Measurements from ENCODE around the gene TRABD2B. TPM values are rescaled to one million over a fixed set of nuclear protein-coding genes. Genes with fewer than 3 reads are reported as not detected.

TRABD2B gene
- polyA plus RNA-seq, 1 of the 3 experiments (the other 2 are of a cell fraction) = 0.03 TPM

GRCh38 chr1:47938520-47938919, 58.7 kb downstream of the TRABD2B start:
- Histone ChIP-seq H3K36me3 (replicated peaks in 1 of 2; ENCODE audit: control insufficient read depth in 1 of 2, insufficient read depth in 2 of 2, low read length in 1 of 2) (no peaks in the 10 kb centered on the region), H2AFZ (ENCODE audit: low read depth) (no peak overlapping the region), H3K27ac (ENCODE audit: low read depth in 2 of 2, low read length in 1 of 2) (no peak overlapping the region), H3K4me2 (no peak overlapping the region), H3K27me3 (ENCODE audit: insufficient read depth) (no peaks in the 10 kb centered on the region), H3K4me3 (ENCODE audit: low read depth in 2 of 2, low read length in 1 of 2) (no peak overlapping the region), H3K4me1 (ENCODE audit: control insufficient read depth in 1 of 2, insufficient read depth in 2 of 2, low read depth in 1 of 2, low read length in 1 of 2) (peaks cover 0 to 11% of the 10 kb centered on the region in 2 experiments; a peak in 1 of 4 replicates), H3K9me3 (no peaks in the 10 kb centered on the region), H3F3A (replicated peaks; ENCODE audit: insufficient read depth) (no peaks in the 10 kb centered on the region), H4K20me1 (ENCODE audit: insufficient read depth) (no peaks in the 10 kb centered on the region), H3K9me2 (no peaks in the 10 kb centered on the region), H3K79me2 (ENCODE audit: insufficient read depth) (no peaks in the 10 kb centered on the region), H3K9ac (no peak overlapping the region)
- TF ChIP-seq, protein P1, sequence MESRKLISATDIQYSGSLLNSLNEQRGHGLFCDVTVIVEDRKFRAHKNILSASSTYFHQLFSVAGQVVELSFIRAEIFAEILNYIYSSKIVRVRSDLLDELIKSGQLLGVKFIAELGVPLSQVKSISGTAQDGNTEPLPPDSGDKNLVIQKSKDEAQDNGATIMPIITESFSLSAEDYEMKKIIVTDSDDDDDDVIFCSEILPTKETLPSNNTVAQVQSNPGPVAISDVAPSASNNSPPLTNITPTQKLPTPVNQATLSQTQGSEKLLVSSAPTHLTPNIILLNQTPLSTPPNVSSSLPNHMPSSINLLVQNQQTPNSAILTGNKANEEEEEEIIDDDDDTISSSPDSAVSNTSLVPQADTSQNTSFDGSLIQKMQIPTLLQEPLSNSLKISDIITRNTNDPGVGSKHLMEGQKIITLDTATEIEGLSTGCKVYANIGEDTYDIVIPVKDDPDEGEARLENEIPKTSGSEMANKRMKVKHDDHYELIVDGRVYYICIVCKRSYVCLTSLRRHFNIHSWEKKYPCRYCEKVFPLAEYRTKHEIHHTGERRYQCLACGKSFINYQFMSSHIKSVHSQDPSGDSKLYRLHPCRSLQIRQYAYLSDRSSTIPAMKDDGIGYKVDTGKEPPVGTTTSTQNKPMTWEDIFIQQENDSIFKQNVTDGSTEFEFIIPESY (IDR thresholded peaks at IDR 0.05; ENCODE audit: borderline replicate concordance, low read depth) = no peak
- no peak for TF ChIP-seq PBX3 (IDR thresholded peaks at IDR 0.05)
- TF ChIP-seq POLR2AphosphoS5 (IDR thresholded peaks at IDR 0.05; ENCODE audit: low read depth, low read length) = no peak
- TF ChIP-seq GABPA (IDR thresholded peaks at IDR 0.05; ENCODE audit: low read depth) = no peak
- no peak for TF ChIP-seq USF2 (IDR thresholded peaks at IDR 0.05; ENCODE audit: borderline replicate concordance, low read depth, low read length)
- no peak for TF ChIP-seq FOSL2 (IDR thresholded peaks at IDR 0.05; ENCODE audit: borderline replicate concordance, low read depth)
- TF ChIP-seq USF1 (IDR thresholded peaks at IDR 0.05; ENCODE audit: borderline replicate concordance, low read depth) = no peak
- ChIA-PET CTCF (no interaction called here), POLR2A (no interaction called here)
- no peak for DNase-seq
- WGBS (ENCODE audit: low lambda C conversion rate) = 7% methylated on average over 2 of the region's 2 CpGs

GRCh38 chr1:47937586-47938254, 59.5 kb downstream of the TRABD2B start:
- no peak overlapping the region for H3K4me2 ChIP-seq
- 57% methylated on average over 5 of the region's 5 CpGs for WGBS (ENCODE audit: low lambda C conversion rate)
- H3F3A ChIP-seq (replicated peaks; ENCODE audit: insufficient read depth) = no peaks in the 10 kb centered on the region
- H2AFZ ChIP-seq (ENCODE audit: low read depth) = no peak overlapping the region
- no peak overlapping the region for H3K27ac ChIP-seq (ENCODE audit: low read depth in 2 of 2, low read length in 1 of 2)
- H3K27me3 ChIP-seq (ENCODE audit: insufficient read depth) = no peaks in the 10 kb centered on the region
- H3K9me3 ChIP-seq = no peaks in the 10 kb centered on the region
- H3K4me1 ChIP-seq (ENCODE audit: control insufficient read depth in 1 of 2, insufficient read depth in 2 of 2, low read depth in 1 of 2, low read length in 1 of 2) = peaks cover 0 to 11% of the 10 kb centered on the region in 2 experiments; a peak in 1 of 4 replicates
- no peak overlapping the region for H3K9ac ChIP-seq
- ChIA-PET POLR2A (no interaction called here), CTCF (interaction anchor here (1.0 kb wide), 1 partner anchor 124 kb away, joined by 3 read pairs; no protein-coding TSS in a partner anchor)
- no peaks in the 10 kb centered on the region for H3K36me3 ChIP-seq (replicated peaks in 1 of 2; ENCODE audit: control insufficient read depth in 1 of 2, insufficient read depth in 2 of 2, low read length in 1 of 2)
- H3K79me2 ChIP-seq (ENCODE audit: insufficient read depth) = no peaks in the 10 kb centered on the region
- H4K20me1 ChIP-seq (ENCODE audit: insufficient read depth) = no peaks in the 10 kb centered on the region
- DNase-seq = no peak
- no peaks in the 10 kb centered on the region for H3K9me2 ChIP-seq
- H3K4me3 ChIP-seq (ENCODE audit: low read depth in 2 of 2, low read length in 1 of 2) = no peak overlapping the region
- TF ChIP-seq TAF1 (IDR thresholded peaks at IDR 0.05; ENCODE audit: borderline replicate concordance, low read depth, low read length) = no peak
- no peak for TF ChIP-seq GABPA (IDR thresholded peaks at IDR 0.05; ENCODE audit: low read depth)

Measured in SK-N-SH (cell line).